Testis (tissue), 3 donors: ENCODE measurements around the gene PRKG1. TPM values are rescaled to one million over a fixed set of nuclear protein-coding genes. Genes with fewer than 3 reads are reported as not detected.

Experiments used
- DNase-seq: peaks from one replicate; pipeline ENCODE4 v3.0.0-alpha.2; 2019
- H3K27ac ChIP-seq, 2 donors: fragments of 200-600 bp; sonication (generic); one replicate each; pipeline ENCODE4 v1.5.1; 2019
- H3K27me3 ChIP-seq: fragments of 200-600 bp; sonication (generic); one replicate; pipeline ENCODE4 v1.5.1; 2019
- H3K36me3 ChIP-seq: fragments of 200-600 bp; sonication (generic); one replicate; pipeline ENCODE4 v1.5.1; 2017; ENCODE audit warnings: low read depth; ENCODE audit errors: missing control alignments
- H3K4me1 ChIP-seq: fragments of 200-600 bp; sonication (generic); one replicate; pipeline ENCODE4 v1.5.1; 2019
- H3K4me3 ChIP-seq, 2 donors: fragments of 200-600 bp; sonication (generic); one replicate each; pipeline ENCODE4 v1.5.1; 2017 to 2019
- H3K9me3 ChIP-seq: fragments of 200-600 bp; sonication (generic); one replicate; pipeline ENCODE4 v1.5.1; 2017
- POLR2A ChIP-seq: fragments of 450-650 bp; IDR thresholded peaks from one replicate; pipeline ENCODE4 v1.6.1; 2017; ENCODE audit warnings: antibody characterized with exemption, mild to moderate bottlenecking, moderate library complexity
- WGBS, 2 donors: methylation state at CpG; one replicate each; pipeline ENCODE4 v1.1.5; 2018; 5-methylcytosine and 5-hydroxymethylcytosine counted together
- intact Hi-C: fragments of 100-400 bp; cut with DNase I; formaldehyde crosslinking; loops from one replicate; pipeline ENCODE4 v1.15.1; 2023; ENCODE audit warnings: low total_unique reads
- polyA plus RNA-seq: library from polyadenylated mRNA; stranded (reverse); fragments of 350-450 nt; fragmentation: Illumina TruSeq; extraction: RNeasy Lipid Tissue Mini Kit (QIAGEN cat#74804); gene quantifications from one replicate; pipeline ENCODE4 v1.2.3, GENCODE V29; 2014; ENCODE audit warnings: low read depth, low replicate concordance; ENCODE audit not compliant: insufficient read depth
- total RNA-seq, 2 donors: library from RNA; depleted of rRNA; stranded (reverse); fragments of >200 nt; gene quantifications; one replicate each; pipeline ENCODE4 v1.2.3, GENCODE V29; 2016
- TF ChIP-seq, protein P1 (sequence below), 3 experiments: fragments of 450-650 bp in 2 of 3; fragments of 200-600 bp in 1 of 3; sonication (generic) in 1 of 3; IDR thresholded peaks; one replicate each; pipeline ENCODE4 v1.5.1; 2016 to 2019; ENCODE audit warnings: antibody characterized with exemption in 3 of 3, mild to moderate bottlenecking in 2 of 3, moderate library complexity in 1 of 3

Gene PRKG1
- total and polyA plus RNA-seq, 3 donors from 2014 or later = 6.3 to 15.3 (median 12.5) TPM

DNA sequence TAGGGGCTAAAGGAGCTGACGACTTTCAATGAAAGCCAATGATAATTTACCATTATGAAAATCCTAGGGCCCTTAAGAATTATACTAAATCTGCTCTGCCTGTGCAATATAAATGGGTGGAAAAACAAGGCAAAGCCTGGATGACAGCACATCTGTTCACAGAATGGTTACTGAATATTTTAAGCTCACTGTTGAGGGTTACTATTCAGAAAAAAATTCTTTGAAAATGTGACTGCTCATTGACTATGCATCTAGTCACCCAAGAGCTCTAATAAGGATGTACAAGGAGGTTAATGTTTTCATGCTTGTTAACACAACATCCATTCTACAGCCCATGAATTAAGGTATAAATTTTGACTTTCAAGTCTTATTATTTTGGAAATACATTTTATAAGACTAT, 1248.6 kb downstream of the PRKG1 start:
- Histone ChIP-seq H3K4me1 (no peaks in the 10 kb centered on the region), H3K9me3 (no peaks in the 10 kb centered on the region), H3K36me3 (no peaks in the 10 kb centered on the region), H3K27me3 (no peaks in the 10 kb centered on the region), H3K27ac (no peak overlapping the region), H3K4me3 (no peak overlapping the region)
- TF ChIP-seq POLR2A = no peak
- TF ChIP-seq, protein P1, sequence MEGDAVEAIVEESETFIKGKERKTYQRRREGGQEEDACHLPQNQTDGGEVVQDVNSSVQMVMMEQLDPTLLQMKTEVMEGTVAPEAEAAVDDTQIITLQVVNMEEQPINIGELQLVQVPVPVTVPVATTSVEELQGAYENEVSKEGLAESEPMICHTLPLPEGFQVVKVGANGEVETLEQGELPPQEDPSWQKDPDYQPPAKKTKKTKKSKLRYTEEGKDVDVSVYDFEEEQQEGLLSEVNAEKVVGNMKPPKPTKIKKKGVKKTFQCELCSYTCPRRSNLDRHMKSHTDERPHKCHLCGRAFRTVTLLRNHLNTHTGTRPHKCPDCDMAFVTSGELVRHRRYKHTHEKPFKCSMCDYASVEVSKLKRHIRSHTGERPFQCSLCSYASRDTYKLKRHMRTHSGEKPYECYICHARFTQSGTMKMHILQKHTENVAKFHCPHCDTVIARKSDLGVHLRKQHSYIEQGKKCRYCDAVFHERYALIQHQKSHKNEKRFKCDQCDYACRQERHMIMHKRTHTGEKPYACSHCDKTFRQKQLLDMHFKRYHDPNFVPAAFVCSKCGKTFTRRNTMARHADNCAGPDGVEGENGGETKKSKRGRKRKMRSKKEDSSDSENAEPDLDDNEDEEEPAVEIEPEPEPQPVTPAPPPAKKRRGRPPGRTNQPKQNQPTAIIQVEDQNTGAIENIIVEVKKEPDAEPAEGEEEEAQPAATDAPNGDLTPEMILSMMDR (IDR thresholded peaks at IDR 0.05) = no peak
- WGBS, 2 donors = 84 to 100% methylated on average over 1 of the region's 1 CpG
- no peak for DNase-seq
- intact Hi-C loops = no loop called here

DNA sequence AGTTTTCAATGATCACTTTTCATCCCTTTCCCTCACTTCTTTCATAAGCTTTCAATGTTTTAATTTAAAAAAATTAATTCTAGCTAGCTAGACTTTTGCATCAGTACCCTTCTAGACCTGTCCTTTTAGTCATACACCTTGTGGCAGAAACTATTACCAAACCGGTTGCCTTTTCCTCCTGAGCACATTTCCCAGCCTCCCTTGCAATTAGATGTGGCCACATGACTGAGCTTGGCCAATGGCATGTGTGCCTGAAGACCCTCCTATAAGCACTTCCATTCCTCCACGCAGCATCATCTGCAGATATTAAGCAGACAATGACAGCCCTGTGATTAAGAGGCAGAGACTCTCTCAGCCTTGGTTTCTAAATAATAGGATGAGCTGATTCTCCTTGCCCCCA, 1252.1 kb downstream of the PRKG1 start:
- no peaks in the 10 kb centered on the region for H3K4me1 ChIP-seq
- H3K27ac ChIP-seq = no peak overlapping the region
- no peaks in the 10 kb centered on the region for H3K9me3 ChIP-seq
- no peaks in the 10 kb centered on the region for H3K36me3 ChIP-seq
- TF ChIP-seq POLR2A = no peak
- TF ChIP-seq, protein P1 (IDR thresholded peaks at IDR 0.05) = no peak
- H3K27me3 ChIP-seq = no peaks in the 10 kb centered on the region
- WGBS, 2 donors = 62 to 67% methylated on average over 2 of the region's 2 CpGs
- no peak overlapping the region for H3K4me3 ChIP-seq
- intact Hi-C loops = no loop called here
- no peak for DNase-seq

DNA sequence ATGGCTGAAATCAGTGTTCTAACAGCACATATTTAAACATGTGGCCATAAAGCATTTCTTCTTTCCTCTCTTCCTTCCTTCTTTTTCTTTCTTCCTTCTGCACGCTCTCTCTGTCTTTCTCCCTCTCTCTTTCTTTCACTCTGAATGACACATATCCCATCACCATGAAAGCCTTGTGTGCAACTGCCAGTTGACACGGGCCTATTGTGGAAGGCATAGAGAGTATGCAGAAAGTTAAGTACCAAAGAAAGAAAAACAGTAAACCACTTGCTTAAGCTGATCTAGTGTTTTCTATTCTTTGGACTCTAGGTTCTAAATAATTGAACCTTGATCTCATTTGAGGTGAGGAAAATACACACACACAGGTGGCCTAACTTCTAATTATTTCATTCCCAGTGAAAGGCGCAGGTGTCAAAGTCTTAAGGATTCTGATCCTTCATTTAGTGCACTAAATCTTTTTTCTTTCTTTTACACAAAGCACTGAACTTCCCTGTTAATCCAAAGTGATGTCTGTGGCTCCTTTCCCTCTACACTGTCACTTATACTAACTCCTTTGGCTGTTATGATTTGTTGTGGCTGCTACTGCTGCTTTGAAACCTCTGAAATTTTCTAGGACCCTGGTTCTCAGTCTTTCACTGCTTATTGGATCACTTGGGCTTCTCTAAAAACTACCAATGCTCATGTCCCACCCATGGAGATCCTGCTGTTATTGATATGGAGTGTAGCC, 1257.5 kb downstream of the PRKG1 start:
- Histone ChIP-seq H3K4me1 (no peaks in the 10 kb centered on the region), H3K4me3 (no peak overlapping the region), H3K36me3 (no peaks in the 10 kb centered on the region), H3K9me3 (no peaks in the 10 kb centered on the region), H3K27ac (no peak overlapping the region), H3K27me3 (no peaks in the 10 kb centered on the region)
- 86 to 89% methylated on average over 3 of the region's 3 CpGs for WGBS, 2 donors
- no peak for DNase-seq
- intact Hi-C loops = no loop called here
- TF ChIP-seq, protein P1 (IDR thresholded peaks at IDR 0.05) = no peak
- TF ChIP-seq POLR2A = no peak

DNA sequence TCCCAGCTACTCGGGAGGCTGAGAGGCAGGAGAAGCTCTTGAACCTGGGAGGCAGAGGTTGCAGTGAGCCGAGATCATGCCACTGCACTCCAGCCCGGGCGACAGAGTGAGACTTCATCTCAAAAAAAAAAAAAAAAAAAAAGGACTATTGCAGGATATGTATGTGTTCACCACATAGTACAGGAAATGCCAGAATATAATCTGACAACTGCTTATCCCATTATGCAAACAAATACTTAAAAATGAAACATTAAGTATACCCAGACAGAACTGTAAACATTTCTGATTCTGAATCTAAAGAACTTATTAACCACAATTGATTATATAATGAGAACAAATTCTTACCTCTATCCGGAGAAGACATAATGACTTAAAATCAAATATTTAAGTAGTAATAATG, 1258.5 kb downstream of the PRKG1 start:
- H3K36me3 ChIP-seq = no peaks in the 10 kb centered on the region
- H3K4me1 ChIP-seq = no peaks in the 10 kb centered on the region
- H3K4me3 ChIP-seq = no peak overlapping the region
- no peak for DNase-seq
- TF ChIP-seq, protein P1 (IDR thresholded peaks at IDR 0.05) = no peak
- TF ChIP-seq POLR2A = no peak
- no peaks in the 10 kb centered on the region for H3K9me3 ChIP-seq
- intact Hi-C loops = no loop called here
- 80 to 88% methylated on average over 5 of the region's 5 CpGs for WGBS, 2 donors
- no peak overlapping the region for H3K27ac ChIP-seq
- H3K27me3 ChIP-seq = no peaks in the 10 kb centered on the region

DNA sequence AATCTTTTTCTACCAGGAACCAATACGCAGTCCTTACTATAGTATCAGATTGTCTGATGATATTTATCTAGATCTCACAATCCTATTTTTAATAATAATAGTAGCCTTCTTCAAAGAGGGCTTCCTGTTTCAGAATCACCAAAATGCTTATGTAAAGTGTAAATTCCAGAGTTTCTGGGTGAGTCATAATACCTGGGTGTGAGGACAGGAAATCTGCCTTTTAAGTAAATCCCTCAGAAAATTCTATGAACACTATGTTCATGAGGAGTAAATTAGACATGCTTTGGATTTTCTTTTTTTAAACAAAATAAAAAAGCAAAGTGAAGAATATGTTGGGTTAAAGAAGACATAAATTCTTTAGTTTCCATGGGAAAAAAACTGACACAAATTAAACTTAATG, 1260.3 kb downstream of the PRKG1 start:
- Histone ChIP-seq H3K27ac (no peak overlapping the region), H3K27me3 (no peaks in the 10 kb centered on the region), H3K4me3 (no peak overlapping the region), H3K36me3 (no peaks in the 10 kb centered on the region), H3K4me1 (no peaks in the 10 kb centered on the region), H3K9me3 (no peaks in the 10 kb centered on the region)
- WGBS, 2 donors = 95 to 96% methylated on average over 1 of the region's 1 CpG
- intact Hi-C loops = no loop called here
- DNase-seq = no peak
- TF ChIP-seq, protein P1 (IDR thresholded peaks at IDR 0.05) = no peak
- TF ChIP-seq POLR2A = no peak
